Measurements from ENCODE around the gene MGARP. TPM values are rescaled to one million over a fixed set of nuclear protein-coding genes. Genes with fewer than 3 reads are reported as not detected.

MGARP gene
- total and polyA plus RNA-seq, 9 of the 15 experiments (the other 6 are each of a cell fraction or from before 2014, with no cell fraction given) = 0.11 to 0.45 (median 0.23) TPM; not detected in 4

GRCh38 chr4:139311909-139312308, 31.9 kb upstream of the MGARP start (continued):
- no peak for TF ChIP-seq CHD7 (IDR thresholded peaks at IDR 0.05; ENCODE audit: low read depth, low read length)
- no peak for TF ChIP-seq ZNF140 (CRISPR knock-in tag; IDR thresholded peaks at IDR 0.05)
- no peak for TF ChIP-seq MGA (IDR thresholded peaks at IDR 0.05)
- TF ChIP-seq POLR2B (IDR thresholded peaks at IDR 0.05; ENCODE audit: low read depth, partially characterized antibody) = no peak

Measured in K562 (cell line).